Spleen (tissue), 11 donors: ENCODE measurements around the gene ZNF205. TPM values are rescaled to one million over a fixed set of nuclear protein-coding genes. Genes with fewer than 3 reads are reported as not detected.

Experiments used
- DNase-seq: peaks from one replicate; pipeline ENCODE4 v3.0.0-alpha.2; 2020
- H3K27ac ChIP-seq, 8 donors: fragments of 200-600 bp; sonication (generic) in 7 of 8; 1 replicate in 4 of 8; 2 replicates in 4 of 8; pipeline versions ENCODE4 v1.5.0 to v1.8.0; 2016 to 2021; ENCODE audit warnings: inconsistent platforms in 4 of 8, mild to moderate bottlenecking in 4 of 8, moderate library complexity in 1 of 8
- H3K27me3 ChIP-seq, 7 donors: fragments of 200-600 bp; sonication (generic) in 6 of 7; replicated peaks in 1 of 7; 1 replicate in 4 of 7; 2 replicates in 3 of 7; pipeline versions ENCODE4 v1.5.0 to v1.8.0; 2016 to 2021; ENCODE audit warnings: inconsistent platforms in 3 of 7, mild to moderate bottlenecking in 1 of 7
- H3K36me3 ChIP-seq, 6 donors: fragments of 200-600 bp; sonication (generic) in 5 of 6; 1 replicate in 4 of 6; 2 replicates in 2 of 6; pipeline versions ENCODE4 v1.5.0 to v1.8.0; 2016 to 2021; ENCODE audit warnings: inconsistent platforms in 2 of 6
- H3K4me1 ChIP-seq, 6 donors: fragments of 200-600 bp; sonication (generic) in 5 of 6; 1 replicate in 3 of 6; 2 replicates in 3 of 6; pipeline versions ENCODE4 v1.5.0 to v1.8.0; 2016 to 2021; ENCODE audit warnings: inconsistent platforms in 3 of 6
- H3K4me3 ChIP-seq, 8 donors: fragments of 200-600 bp; sonication (generic) in 7 of 8; 1 replicate in 4 of 8; 2 replicates in 4 of 8; pipeline versions ENCODE4 v1.5.0 to v1.8.0; 2016 to 2021; ENCODE audit warnings: inconsistent platforms in 4 of 8, mild to moderate bottlenecking in 4 of 8, moderate library complexity in 2 of 8
- H3K9me3 ChIP-seq, 8 donors: fragments of 200-600 bp; sonication (generic) in 7 of 8; 1 replicate in 4 of 8; 2 replicates in 4 of 8; pipeline versions ENCODE4 v1.5.0 to v1.8.0; 2016 to 2021; ENCODE audit warnings: inconsistent platforms in 4 of 8
- POLR2A ChIP-seq, 3 donors: fragments of 450-650 bp; IDR thresholded peaks; one replicate each; pipeline ENCODE4 v1.5.1; 2017; ENCODE audit warnings: antibody characterized with exemption in 3 of 3, mild to moderate bottlenecking in 1 of 3
- POLR2AphosphoS5 ChIP-seq, 3 donors: sonication (generic); formaldehyde crosslinking; IDR thresholded peaks; one replicate each; pipeline ENCODE4 v1.5.1; 2017; ENCODE audit warnings: antibody characterized with exemption in 3 of 3
- WGBS, 5 donors: extraction: QIAGEN DNeasy Blood & Tissue Kit in 3 of 5; methylation state at CpG; one replicate each; pipeline versions ENCODE4 v1.1.5 to v1.1.7; 2013 to 2018; 5-methylcytosine and 5-hydroxymethylcytosine counted together
- intact Hi-C: fragments of 100-400 bp; cut with DNase I; formaldehyde crosslinking; loops from one replicate; pipeline ENCODE4 v1.15.0; 2023; ENCODE audit warnings: low total_unique reads
- polyA plus RNA-seq, 3 donors: library from polyadenylated mRNA; stranded (reverse); fragments of 200-250 nt; gene quantifications; one replicate each; pipeline ENCODE4 v1.2.1, GENCODE V29; 2013
- total RNA-seq, 7 donors: library from RNA; depleted of rRNA in 3 of 7; stranded (reverse); fragments of >200 nt in 3 of 7; fragmentation: NEBNext Ultra II Directional in 4 of 7; extraction: Animal tissue kit (Norgen Biotek cat#: 25700) in 4 of 7; gene quantifications; one replicate each; pipeline versions ENCODE4 v1.1.0 to v1.2.1, GENCODE V29; 2016 to 2021
- TF ChIP-seq, protein P1 (sequence below), 11 experiments: fragments of 200-600 bp in 7 of 11; fragments of 450-650 bp in 4 of 11; sonication (generic) in 4 of 11; IDR thresholded peaks in 8 of 11; conservative IDR thresholded peaks in 3 of 11; 1 replicate in 7 of 11; 2 replicates in 4 of 11; pipeline versions ENCODE4 v1.4.0 to v1.8.0; 2016 to 2021; ENCODE audit warnings: antibody characterized with exemption in 11 of 11, inconsistent platforms in 4 of 11, mild to moderate bottlenecking in 1 of 11
- donor health status: healthy with polysubstance abuse.
- donor health status: DM: no; HTN: no; CAD: no; lungs with moderate emphysema.
- donor health status: DM: no; HTN: no; CAD: no.
- donor health status: Bipolar disorder and iron deficiency.
- donor health status: healthy.
- donor health status: DM: no; HTN: no; CAD: no.
- donor health status: DM: yes; HTN: yes; CAD: no.

ZNF205 gene
- total and polyA plus RNA-seq, 10 donors, result 3.5 to 14.2 (median 6.1) TPM

- peaks cover 0 to 6% (median 0%) of the 10 kb centered on the region in 7 donors for H3K27me3 ChIP-seq
- peak; percentile 71 for DNase-seq
- H3K9me3 ChIP-seq, result no peaks in the 10 kb centered on the region
- TF ChIP-seq POLR2AphosphoS5 (IDR thresholded peaks at IDR 0.05) (no peak), POLR2A (IDR thresholded peaks at IDR 0.05) (no peak)
- TF ChIP-seq, protein P1, sequence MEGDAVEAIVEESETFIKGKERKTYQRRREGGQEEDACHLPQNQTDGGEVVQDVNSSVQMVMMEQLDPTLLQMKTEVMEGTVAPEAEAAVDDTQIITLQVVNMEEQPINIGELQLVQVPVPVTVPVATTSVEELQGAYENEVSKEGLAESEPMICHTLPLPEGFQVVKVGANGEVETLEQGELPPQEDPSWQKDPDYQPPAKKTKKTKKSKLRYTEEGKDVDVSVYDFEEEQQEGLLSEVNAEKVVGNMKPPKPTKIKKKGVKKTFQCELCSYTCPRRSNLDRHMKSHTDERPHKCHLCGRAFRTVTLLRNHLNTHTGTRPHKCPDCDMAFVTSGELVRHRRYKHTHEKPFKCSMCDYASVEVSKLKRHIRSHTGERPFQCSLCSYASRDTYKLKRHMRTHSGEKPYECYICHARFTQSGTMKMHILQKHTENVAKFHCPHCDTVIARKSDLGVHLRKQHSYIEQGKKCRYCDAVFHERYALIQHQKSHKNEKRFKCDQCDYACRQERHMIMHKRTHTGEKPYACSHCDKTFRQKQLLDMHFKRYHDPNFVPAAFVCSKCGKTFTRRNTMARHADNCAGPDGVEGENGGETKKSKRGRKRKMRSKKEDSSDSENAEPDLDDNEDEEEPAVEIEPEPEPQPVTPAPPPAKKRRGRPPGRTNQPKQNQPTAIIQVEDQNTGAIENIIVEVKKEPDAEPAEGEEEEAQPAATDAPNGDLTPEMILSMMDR (IDR thresholded peaks at IDR 0.05 in 8 of 11, conservative IDR thresholded peaks at IDR 0.05 in 3 of 11), result no peak
- H3K4me1 ChIP-seq, result peaks cover 10 to 74% (median 39%) of the 10 kb centered on the region in 6 donors
- no peak overlapping the region for H3K27ac ChIP-seq
- intact Hi-C loops, result no loop called here
- no peak overlapping the region for H3K4me3 ChIP-seq
- H3K36me3 ChIP-seq, result no peaks in the 10 kb centered on the region
- WGBS, 5 donors, result 75 to 92% (median 84%) methylated on average over 14 to 20 of the region's 20 CpGs
These were observed 19.9 kb upstream of the ZNF205 start for GRCh38 chr16:3092501-3092941.

GRCh38 chr16:3094289-3095027 is 17.9 kb upstream of the ZNF205 start:
- Histone ChIP-seq H3K36me3 (no peaks in the 10 kb centered on the region), H3K4me1 (peaks cover 9 to 60% (median 29%) of the 10 kb centered on the region in 6 donors), H3K27ac (no peak overlapping the region), H3K9me3 (no peaks in the 10 kb centered on the region), H3K4me3 (no peak overlapping the region), H3K27me3 (peaks cover 0 to 6% (median 0%) of the 10 kb centered on the region in 7 donors)
- DNase-seq, result peak; percentile 48
- WGBS, 5 donors, result 79 to 93% (median 87%) methylated on average over 22 of the region's 22 CpGs
- intact Hi-C loops, result no loop called here
- TF ChIP-seq, protein P1 (IDR thresholded peaks at IDR 0.05 in 8 of 11, conservative IDR thresholded peaks at IDR 0.05 in 3 of 11), result peak in 9 of 11 experiments; percentile 33 to 64 (median 54)
- no peak for TF ChIP-seq POLR2AphosphoS5 (IDR thresholded peaks at IDR 0.05)
- no peak for TF ChIP-seq POLR2A (IDR thresholded peaks at IDR 0.05)

DNA sequence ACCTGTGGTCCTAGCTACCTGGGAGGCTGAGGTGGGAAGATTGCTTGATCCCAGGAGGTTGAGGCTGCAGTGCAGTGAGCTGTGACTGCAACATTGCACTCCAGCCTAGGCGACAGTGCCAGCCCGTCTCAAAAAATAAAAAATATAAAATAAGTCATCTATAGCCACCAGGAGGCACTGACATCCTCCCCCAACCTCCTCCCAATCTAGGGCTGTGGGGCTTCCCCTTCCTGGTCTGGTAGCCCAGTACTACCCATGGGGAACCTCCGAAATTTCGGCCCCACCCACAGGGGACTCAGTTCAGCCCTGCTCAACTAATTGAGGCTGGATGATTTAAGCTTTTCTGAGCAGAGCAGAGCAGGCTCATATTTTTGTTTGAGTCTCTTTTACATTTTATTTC is 16.5 kb upstream of the ZNF205 start:
- DNase-seq, result peak; percentile 89
- WGBS, 5 donors, result 2 to 18% (median 6%) methylated on average over 4 of the region's 4 CpGs
- TF ChIP-seq, protein P1 (IDR thresholded peaks at IDR 0.05 in 8 of 11, conservative IDR thresholded peaks at IDR 0.05 in 3 of 11), result peak in 8 of 11 experiments; percentile 21 to 55 (median 44)
- TF ChIP-seq POLR2AphosphoS5 (IDR thresholded peaks at IDR 0.05), result peak in 1 of 3 donors; percentile 15
- no peak for TF ChIP-seq POLR2A (IDR thresholded peaks at IDR 0.05)
- intact Hi-C loops, result no loop called here
- Histone ChIP-seq H3K9me3 (no peaks in the 10 kb centered on the region), H3K4me1 (peaks cover 19 to 62% (median 42%) of the 10 kb centered on the region in 6 donors), H3K36me3 (no peaks in the 10 kb centered on the region), H3K4me3 (no peak overlapping the region), H3K27me3 (peaks cover 0 to 6% (median 0%) of the 10 kb centered on the region in 7 donors), H3K27ac (peak overlapping the region in 6 of 8 donors; percentile 25 to 67 (median 54))

DNA sequence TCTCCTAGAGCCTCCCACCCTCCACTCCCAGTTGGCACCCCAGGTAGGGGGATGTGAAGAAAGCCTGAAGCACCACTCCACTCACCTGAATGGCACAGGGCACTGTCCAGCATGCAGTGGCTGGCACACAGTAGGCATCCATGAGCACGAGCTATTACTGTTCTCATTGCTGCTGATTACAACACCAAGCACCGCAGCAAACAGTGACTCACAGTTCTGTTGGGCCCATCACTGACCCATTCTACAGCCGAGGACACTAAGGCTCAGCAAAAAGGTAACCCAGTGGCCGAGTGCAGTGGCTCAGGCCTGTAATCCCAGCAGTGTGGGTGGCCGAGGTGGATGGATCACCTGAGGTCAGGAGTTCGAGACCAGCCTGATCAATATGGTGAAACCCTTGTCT is 16.0 kb upstream of the ZNF205 start:
- TF ChIP-seq POLR2AphosphoS5 (IDR thresholded peaks at IDR 0.05), result no peak
- no peak for TF ChIP-seq POLR2A (IDR thresholded peaks at IDR 0.05)
- no peaks in the 10 kb centered on the region for H3K9me3 ChIP-seq
- H3K4me1 ChIP-seq, result peaks cover 24 to 62% (median 44%) of the 10 kb centered on the region in 6 donors
- H3K36me3 ChIP-seq, result no peaks in the 10 kb centered on the region
- H3K4me3 ChIP-seq, result no peak overlapping the region
- H3K27ac ChIP-seq, result peak overlapping the region in 6 of 8 donors; percentile 25 to 67 (median 54)
- peaks cover 0 to 6% (median 0%) of the 10 kb centered on the region in 7 donors for H3K27me3 ChIP-seq
- intact Hi-C loops, result no loop called here
- peak; percentile 61 for DNase-seq
- WGBS, 5 donors, result 73 to 94% (median 82%) methylated on average over 6 of the region's 6 CpGs
